Choroid plexus epithelial cell (primary cell): Measurements from ENCODE around the gene P2RX6.

Experiments
- DNase-seq: peaks from one replicate; pipeline ENCODE4 v3.0.0-alpha.2; 2010; ENCODE audit warnings: low read depth
- H3K4me3 ChIP-seq: 2 replicates; pipeline ENCODE4 v1.5.1; 2011; ENCODE audit warnings: low read depth, mild to moderate bottlenecking, control low read depth, low read length, moderate library complexity
- CTCF ChIP-seq: conservative IDR thresholded peaks from 2 replicates; pipeline ENCODE4 v1.5.1; 2011; ENCODE audit warnings: low read depth, mild to moderate bottlenecking, control low read depth, inconsistent platforms, low read length, moderate library complexity

Gene P2RX6

GRCh38 chr22:21075516-21076138 lies 60.7 kb downstream of the P2RX6 start:
- H3K4me3 ChIP-seq: no peak overlapping the region
- no peak for TF ChIP-seq CTCF
- DNase-seq: no peak

GRCh38 chr22:21076912-21077625 lies 62.1 kb downstream of the P2RX6 start:
- DNase-seq: no peak
- no peak overlapping the region for H3K4me3 ChIP-seq
- TF ChIP-seq CTCF: no peak
